ENCODE results near the gene CFAP410. TPM values are rescaled to one million over a fixed set of nuclear protein-coding genes. Genes with fewer than 3 reads are reported as not detected.

Gene CFAP410
- total and polyA plus RNA-seq, 2 of the 4 experiments (the other 2 are of a cell fraction) = 3.8 to 10.3 TPM

GRCh38 chr21:44375281-44375651, 36.1 kb upstream of the CFAP410 start:
- no TSS peak for BruUV-seq (replicated peaks)
- no peak overlapping the region for H3K18ac ChIP-seq (ENCODE audit: low read depth, low read length)
- H3K27ac ChIP-seq (ENCODE audit: insufficient read depth, low read length) = no peak overlapping the region
- no peak overlapping the region for H4K8ac ChIP-seq (ENCODE audit: low read depth in 2 of 2, low read length in 2 of 2)
- no peaks in the 10 kb centered on the region for H4K20me1 ChIP-seq (ENCODE audit: insufficient read depth, low read length)
- H2BK120ac ChIP-seq (ENCODE audit: low read depth, low read length) = no peak overlapping the region
- H3K4me2 ChIP-seq (ENCODE audit: low read depth, low read length) = no peak overlapping the region
- WGBS, 2 experiments (ENCODE audit: extremely low coverage in 2 of 2, insufficient read length in 1 of 2) = 76% methylated on average over 8 of the region's 10 CpGs; no CpG with 5 or more reads in 1 of the 2 experiments
- H3K56ac ChIP-seq (ENCODE audit: extremely low read depth, insufficient read depth, low read length) = no peak overlapping the region
- H4K91ac ChIP-seq (ENCODE audit: insufficient read depth, low read depth, low read length) = no peak overlapping the region
- no peak overlapping the region for H2BK5ac ChIP-seq (ENCODE audit: low read depth, low read length, poor library complexity, severe bottlenecking)
- no peak overlapping the region for H3K4ac ChIP-seq (ENCODE audit: low read depth, low read length)
- TF ChIP-seq MAZ (IDR thresholded peaks at IDR 0.05; ENCODE audit: borderline replicate concordance, low read depth, low read length) = no peak
- TF ChIP-seq, protein P1, sequence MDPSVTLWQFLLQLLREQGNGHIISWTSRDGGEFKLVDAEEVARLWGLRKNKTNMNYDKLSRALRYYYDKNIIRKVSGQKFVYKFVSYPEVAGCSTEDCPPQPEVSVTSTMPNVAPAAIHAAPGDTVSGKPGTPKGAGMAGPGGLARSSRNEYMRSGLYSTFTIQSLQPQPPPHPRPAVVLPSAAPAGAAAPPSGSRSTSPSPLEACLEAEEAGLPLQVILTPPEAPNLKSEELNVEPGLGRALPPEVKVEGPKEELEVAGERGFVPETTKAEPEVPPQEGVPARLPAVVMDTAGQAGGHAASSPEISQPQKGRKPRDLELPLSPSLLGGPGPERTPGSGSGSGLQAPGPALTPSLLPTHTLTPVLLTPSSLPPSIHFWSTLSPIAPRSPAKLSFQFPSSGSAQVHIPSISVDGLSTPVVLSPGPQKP (IDR thresholded peaks at IDR 0.05; ENCODE audit: borderline replicate concordance, low read depth, low read length) = no peak
- TF ChIP-seq, protein P2, sequence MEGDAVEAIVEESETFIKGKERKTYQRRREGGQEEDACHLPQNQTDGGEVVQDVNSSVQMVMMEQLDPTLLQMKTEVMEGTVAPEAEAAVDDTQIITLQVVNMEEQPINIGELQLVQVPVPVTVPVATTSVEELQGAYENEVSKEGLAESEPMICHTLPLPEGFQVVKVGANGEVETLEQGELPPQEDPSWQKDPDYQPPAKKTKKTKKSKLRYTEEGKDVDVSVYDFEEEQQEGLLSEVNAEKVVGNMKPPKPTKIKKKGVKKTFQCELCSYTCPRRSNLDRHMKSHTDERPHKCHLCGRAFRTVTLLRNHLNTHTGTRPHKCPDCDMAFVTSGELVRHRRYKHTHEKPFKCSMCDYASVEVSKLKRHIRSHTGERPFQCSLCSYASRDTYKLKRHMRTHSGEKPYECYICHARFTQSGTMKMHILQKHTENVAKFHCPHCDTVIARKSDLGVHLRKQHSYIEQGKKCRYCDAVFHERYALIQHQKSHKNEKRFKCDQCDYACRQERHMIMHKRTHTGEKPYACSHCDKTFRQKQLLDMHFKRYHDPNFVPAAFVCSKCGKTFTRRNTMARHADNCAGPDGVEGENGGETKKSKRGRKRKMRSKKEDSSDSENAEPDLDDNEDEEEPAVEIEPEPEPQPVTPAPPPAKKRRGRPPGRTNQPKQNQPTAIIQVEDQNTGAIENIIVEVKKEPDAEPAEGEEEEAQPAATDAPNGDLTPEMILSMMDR (conservative IDR thresholded peaks at IDR 0.05; ENCODE audit: low read depth, low read length) = no peak
- no peak for TF ChIP-seq RFX5 (IDR thresholded peaks at IDR 0.05; ENCODE audit: low read depth, low read length)
- TF ChIP-seq NFE2L2 (IDR thresholded peaks at IDR 0.05; ENCODE audit: low read depth, low read length) = no peak
- no peak overlapping the region for H2BK15ac ChIP-seq (ENCODE audit: low read depth, low read length)
- dilution Hi-C loops (cut with HindIII; ENCODE audit: low sequenced_read_pairs, unreplicated experiment) = no loop called here
- no peak overlapping the region for H2AK5ac ChIP-seq (ENCODE audit: low read depth, low read length)
- H3K79me1 ChIP-seq (ENCODE audit: low read depth in 1 of 2, low read length in 2 of 2) = no peaks in the 10 kb centered on the region
- no peak overlapping the region for H3K23ac ChIP-seq (ENCODE audit: low read depth, low read length)
- no peak for DNase-seq
- no peak overlapping the region for H3K4me3 ChIP-seq (ENCODE audit: insufficient read depth, low read depth, low read length)
- no peaks in the 10 kb centered on the region for H3K36me3 ChIP-seq (ENCODE audit: control insufficient read depth, insufficient read depth, low read length)
- peaks cover under 1% of the 10 kb centered on the region for H3K27me3 ChIP-seq (ENCODE audit: control insufficient read depth, insufficient read depth, low read length)
- no peak overlapping the region for H2AFZ ChIP-seq (replicated peaks; ENCODE audit: low read length, poor library complexity)
- intact Hi-C loops (cut with micrococcal nuclease) = no loop called here
- no peak overlapping the region for H3K9ac ChIP-seq (ENCODE audit: low read depth, low read length)
- in situ Hi-C loops (cut with MboI; ENCODE audit: low sequenced_read_pairs) = no loop called here
- no peak for ATAC-seq (ENCODE audit: low read depth)
- ChIA-PET POLR2A (ENCODE audit: unreplicated experiment) (no interaction called here), CTCF (no interaction called here)
- H3K14ac ChIP-seq (replicated peaks; ENCODE audit: low read depth, low read length) = no peak overlapping the region
- H2BK20ac ChIP-seq (ENCODE audit: low read depth, low read length) = no peak overlapping the region
- no peak overlapping the region for H4K5ac ChIP-seq (ENCODE audit: low read depth, low read length)
- no peaks in the 10 kb centered on the region for H3K4me1 ChIP-seq (ENCODE audit: control insufficient read depth, insufficient read depth, low read length)
- no peaks in the 10 kb centered on the region for H3K9me1 ChIP-seq (ENCODE audit: insufficient read depth, low read length)
- peaks cover 16% of the 10 kb centered on the region for H3K9me3 ChIP-seq (ENCODE audit: control insufficient read depth, insufficient read depth, low read length)
- H2AK9ac ChIP-seq (replicated peaks; ENCODE audit: low read depth, low read length, poor library complexity) = peak overlapping the region; percentile 8
